ENCODE results near the gene ROS1. TPM values are rescaled to one million over a fixed set of nuclear protein-coding genes. Genes with fewer than 3 reads are reported as not detected.

The ROS1 gene
- total RNA-seq, 2 experiments from 2014 or later, result not detected

- Histone ChIP-seq H3K9me3 (ENCODE audit: control insufficient read depth in 1 of 2, insufficient read depth in 1 of 2, low read length in 2 of 2) (peaks cover 0 to 8% of the 10 kb centered on the region in 2 experiments), H3K27me3 (ENCODE audit: control insufficient read depth in 1 of 2, insufficient read depth in 2 of 2, low read length in 2 of 2) (no peaks in the 10 kb centered on the region), H3K36me3 (ENCODE audit: insufficient read depth, low read length) (no peaks in the 10 kb centered on the region), H3K27ac (ENCODE audit: low read depth in 1 of 2, low read length in 2 of 2) (no peak overlapping the region), H3K4me1 (ENCODE audit: insufficient read depth, low read length) (no peaks in the 10 kb centered on the region), H3K4me3 (ENCODE audit: low read length) (no peak overlapping the region)
- Mint-ChIP-seq H3K27me3 (peaks cover 23% of the 10 kb centered on the region), H3K9me3 (no peaks in the 10 kb centered on the region), H3K27ac (no peak overlapping the region), H3K4me3 (no peak overlapping the region), H3K4me1 (ENCODE audit: low read depth) (no peaks in the 10 kb centered on the region), H3K36me3 (ENCODE audit: low read depth) (no peaks in the 10 kb centered on the region)
- intact Hi-C loops (cut with DNase I, micrococcal nuclease), result no loop called here
- POLR2A ChIA-PET, result no interaction called here
- CTCF ChIA-PET, result no interaction called here
- no peak for TF ChIP-seq CTCF (IDR thresholded peaks at IDR 0.05)
- DNase-seq (no peak), ATAC-seq (ENCODE audit: poor library complexity) (no peak)
Measured at GRCh38 chr6:117326396-117326795, 99.3 kb downstream of the ROS1 start.

GRCh38 chr6:117317261-117317660 lies 108.5 kb downstream of the ROS1 start:
- no peak for ATAC-seq (ENCODE audit: poor library complexity)

GRCh38 chr6:117311726-117312125 lies 114.0 kb downstream of the ROS1 start:
- H3K9me3 ChIP-seq (ENCODE audit: control insufficient read depth in 1 of 2, insufficient read depth in 1 of 2, low read length in 2 of 2), result no peaks in the 10 kb centered on the region
- H3K4me1 ChIP-seq (ENCODE audit: insufficient read depth, low read length), result no peaks in the 10 kb centered on the region
- H3K27ac Mint-ChIP-seq, result no peak overlapping the region
- no peak overlapping the region for H3K4me3 ChIP-seq (ENCODE audit: low read length)
- no peak for DNase-seq
- intact Hi-C loops (cut with DNase I, micrococcal nuclease), result no loop called here
- H3K4me3 Mint-ChIP-seq, result no peak overlapping the region
- H3K4me1 Mint-ChIP-seq (ENCODE audit: low read depth), result no peaks in the 10 kb centered on the region
- peaks cover 29% of the 10 kb centered on the region for H3K27me3 Mint-ChIP-seq
- ChIA-PET POLR2A (no interaction called here), CTCF (no interaction called here)
- no peaks in the 10 kb centered on the region for H3K36me3 Mint-ChIP-seq (ENCODE audit: low read depth)
- H3K36me3 ChIP-seq (ENCODE audit: insufficient read depth, low read length), result no peaks in the 10 kb centered on the region
- no peak for TF ChIP-seq CTCF (IDR thresholded peaks at IDR 0.05)
- H3K27me3 ChIP-seq (ENCODE audit: control insufficient read depth in 1 of 2, insufficient read depth in 2 of 2, low read length in 2 of 2), result peaks cover 0 to 4% of the 10 kb centered on the region in 2 experiments
- no peak for ATAC-seq (ENCODE audit: poor library complexity)
- H3K27ac ChIP-seq (ENCODE audit: low read depth in 1 of 2, low read length in 2 of 2), result no peak overlapping the region
- H3K9me3 Mint-ChIP-seq, result no peaks in the 10 kb centered on the region

More at GRCh38 chr6:117317261-117317660, 108.5 kb downstream of the ROS1 start:
- H3K4me3 ChIP-seq (ENCODE audit: low read length), result no peak overlapping the region
- POLR2A ChIA-PET, result interaction anchor here (1.1 kb wide), 1 partner anchor 18 kb away, joined by 3 read pairs; no protein-coding TSS in a partner anchor
- H3K27ac Mint-ChIP-seq, result no peak overlapping the region
- H3K27me3 ChIP-seq (ENCODE audit: control insufficient read depth in 1 of 2, insufficient read depth in 2 of 2, low read length in 2 of 2), result no peaks in the 10 kb centered on the region
- H3K36me3 Mint-ChIP-seq (ENCODE audit: low read depth), result no peaks in the 10 kb centered on the region
- no peak for TF ChIP-seq CTCF (IDR thresholded peaks at IDR 0.05)
- CTCF ChIA-PET, result no interaction called here
- no peak overlapping the region for H3K27ac ChIP-seq (ENCODE audit: low read depth in 1 of 2, low read length in 2 of 2)
- H3K4me1 ChIP-seq (ENCODE audit: insufficient read depth, low read length), result no peaks in the 10 kb centered on the region
- peak in 1 of 14 experiments; percentile 2 for DNase-seq
- H3K36me3 ChIP-seq (ENCODE audit: insufficient read depth, low read length), result no peaks in the 10 kb centered on the region
- H3K9me3 ChIP-seq (ENCODE audit: control insufficient read depth in 1 of 2, insufficient read depth in 1 of 2, low read length in 2 of 2), result no peaks in the 10 kb centered on the region
- H3K4me1 Mint-ChIP-seq (ENCODE audit: low read depth), result no peaks in the 10 kb centered on the region
- H3K27me3 Mint-ChIP-seq, result peaks cover 12% of the 10 kb centered on the region
- intact Hi-C loops (cut with DNase I, micrococcal nuclease), result no loop called here
- H3K9me3 Mint-ChIP-seq, result no peaks in the 10 kb centered on the region
- H3K4me3 Mint-ChIP-seq, result no peak overlapping the region
